Measurements from ENCODE around the gene CYB5A. TPM values are rescaled to one million over a fixed set of nuclear protein-coding genes. Genes with fewer than 3 reads are reported as not detected.

CYB5A gene
- total and polyA plus RNA-seq, 9 of the 15 experiments (the other 6 are each of a cell fraction or from before 2014, with no cell fraction given) = 11.9 to 22.6 (median 14.1) TPM

- TF ChIP-seq REST (IDR thresholded peaks at IDR 0.05; ENCODE audit: borderline replicate concordance) (no peak), REST (CRISPR knock-in tag; IDR thresholded peaks at IDR 0.05; ENCODE audit: low read depth) (no peak), ZFPM2 (CRISPR knock-in tag; IDR thresholded peaks at IDR 0.05) (no peak), PHF8 (IDR thresholded peaks at IDR 0.05; ENCODE audit: borderline replicate concordance, low read length) (no peak), SOX6 (IDR thresholded peaks at IDR 0.05) (no peak), CBFA2T3 (IDR thresholded peaks at IDR 0.05) (no peak), IRF2 (CRISPR knock-in tag; IDR thresholded peaks at IDR 0.05) (no peak), ZNF592 (IDR thresholded peaks at IDR 0.05) (no peak), MEF2A (IDR thresholded peaks at IDR 0.05; ENCODE audit: control insufficient read depth, low read depth, low read length) (no peak), DDX20 (tag; IDR thresholded peaks at IDR 0.05; ENCODE audit: low read depth) (no peak), YY1 (IDR thresholded peaks at IDR 0.05; ENCODE audit: borderline replicate concordance in 1 of 3, control insufficient read depth in 1 of 3, extremely low read depth in 1 of 3, insufficient read depth in 3 of 3, insufficient read length in 1 of 3, insufficient replicate concordance in 2 of 3, low read depth in 1 of 3, low read length in 2 of 3) (no peak)
Observed at GRCh38 chr18:74282755-74283554, 8.8 kb downstream of the CYB5A start (continued).
